ENCODE results near the gene CAPN6.

Gene CAPN6, protein sequence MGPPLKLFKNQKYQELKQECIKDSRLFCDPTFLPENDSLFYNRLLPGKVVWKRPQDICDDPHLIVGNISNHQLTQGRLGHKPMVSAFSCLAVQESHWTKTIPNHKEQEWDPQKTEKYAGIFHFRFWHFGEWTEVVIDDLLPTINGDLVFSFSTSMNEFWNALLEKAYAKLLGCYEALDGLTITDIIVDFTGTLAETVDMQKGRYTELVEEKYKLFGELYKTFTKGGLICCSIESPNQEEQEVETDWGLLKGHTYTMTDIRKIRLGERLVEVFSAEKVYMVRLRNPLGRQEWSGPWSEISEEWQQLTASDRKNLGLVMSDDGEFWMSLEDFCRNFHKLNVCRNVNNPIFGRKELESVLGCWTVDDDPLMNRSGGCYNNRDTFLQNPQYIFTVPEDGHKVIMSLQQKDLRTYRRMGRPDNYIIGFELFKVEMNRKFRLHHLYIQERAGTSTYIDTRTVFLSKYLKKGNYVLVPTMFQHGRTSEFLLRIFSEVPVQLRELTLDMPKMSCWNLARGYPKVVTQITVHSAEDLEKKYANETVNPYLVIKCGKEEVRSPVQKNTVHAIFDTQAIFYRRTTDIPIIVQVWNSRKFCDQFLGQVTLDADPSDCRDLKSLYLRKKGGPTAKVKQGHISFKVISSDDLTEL

DNA sequence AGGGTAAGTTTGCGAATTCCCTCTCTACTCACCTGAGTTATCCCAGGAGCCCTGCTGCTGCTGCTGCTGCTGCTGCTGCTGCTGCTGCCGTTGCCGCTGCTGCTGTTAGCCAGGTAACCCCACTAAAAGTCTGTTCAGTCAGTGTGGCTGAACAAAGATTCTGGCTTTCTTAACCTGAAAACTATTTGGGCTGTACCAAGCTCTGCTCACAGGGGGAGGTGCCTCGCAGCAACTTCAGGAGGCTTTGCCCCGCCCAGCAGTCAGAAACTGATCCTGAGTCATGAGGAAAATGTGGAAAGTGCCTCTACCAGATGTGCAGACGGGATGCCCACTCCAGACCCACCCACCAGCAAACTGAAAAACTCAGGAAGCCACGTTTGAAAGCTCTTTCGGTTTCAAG is at the start of gene CAPN6:
Gene CAPN6 (minus strand): TSS at position 145 of the 400 bp plus-strand sequence. CDS start 6,547 bp downstream, outside the sequence.
- no peak for DNase-seq

DNA sequence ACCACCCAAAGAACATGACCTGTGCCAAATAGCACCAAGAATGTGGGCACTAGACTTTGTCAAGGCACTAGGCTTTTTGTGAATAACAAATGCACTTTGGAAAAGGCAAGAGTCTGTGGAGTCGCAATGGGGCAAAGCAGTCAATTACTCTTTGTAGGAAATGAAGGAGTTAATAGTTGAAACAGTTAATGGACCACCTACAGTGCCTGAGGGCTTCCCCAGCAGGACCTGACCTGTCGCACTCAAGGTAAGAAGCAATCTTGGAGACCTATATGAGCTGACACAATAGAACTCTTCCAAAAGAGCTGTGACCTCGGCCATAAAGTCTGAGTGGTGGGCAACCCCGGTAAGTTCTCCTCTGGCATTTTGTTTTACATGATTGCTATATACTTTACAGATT is 49.2 kb upstream of the CAPN6 start:
- DNase-seq = no peak

DNA sequence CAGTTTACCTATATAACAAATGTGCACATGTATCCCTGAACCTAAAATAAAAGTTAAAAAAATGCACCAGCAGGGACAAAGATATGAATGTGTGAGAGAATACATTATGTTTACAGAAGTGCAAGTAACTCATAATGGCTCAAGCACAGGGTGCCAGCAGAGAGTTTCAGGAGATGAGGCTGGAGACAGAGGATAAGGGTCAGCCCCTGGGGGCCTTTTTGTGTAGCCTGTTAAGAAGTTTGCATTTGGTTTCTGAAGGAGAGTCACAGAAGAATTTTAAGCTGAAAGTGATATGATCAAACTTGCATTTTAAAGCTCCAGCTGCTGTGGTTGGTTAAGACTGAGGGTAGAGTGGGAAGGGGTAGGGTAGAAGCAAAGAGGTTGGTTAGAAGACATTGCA is 48.6 kb upstream of the CAPN6 start:
- DNase-seq = no peak

DNA sequence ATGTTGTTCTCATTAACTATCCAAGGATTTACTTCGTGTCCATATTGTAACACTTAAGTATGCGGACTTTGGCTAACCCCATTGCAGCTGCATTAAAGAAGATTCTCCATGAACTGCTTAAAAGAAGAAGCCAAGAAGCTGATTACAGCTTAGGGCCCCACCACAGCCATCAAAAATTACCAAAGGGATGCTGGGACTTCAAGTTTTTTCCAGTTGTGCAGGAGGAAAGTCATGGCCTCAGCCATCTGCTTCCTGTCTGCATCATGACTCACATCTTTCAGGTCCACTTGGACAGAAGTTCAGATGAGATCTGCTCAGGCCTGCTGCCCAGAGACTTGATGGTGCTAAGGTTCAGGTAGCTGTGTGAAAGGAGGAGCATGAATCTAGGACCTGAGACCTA is 38.8 kb upstream of the CAPN6 start:
- DNase-seq = no peak

DNA sequence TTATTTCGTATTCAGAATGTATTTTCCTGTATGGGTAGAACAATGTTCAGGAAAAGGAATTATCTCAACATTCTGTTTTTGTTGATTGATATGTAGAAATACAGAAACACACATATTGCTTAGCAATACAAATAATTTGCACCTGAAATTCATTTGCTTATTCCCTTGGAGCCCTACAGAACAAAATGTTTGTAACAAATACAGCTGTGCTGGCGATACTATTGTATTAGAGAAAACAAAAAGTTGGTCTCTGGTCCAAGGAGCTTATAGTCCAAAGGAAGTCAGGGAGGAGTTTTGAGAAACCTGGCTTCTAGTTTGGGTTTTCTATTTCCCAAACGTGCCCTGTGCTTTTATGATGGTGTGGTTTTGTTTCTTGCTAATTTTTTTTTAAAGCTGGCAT is 37.8 kb upstream of the CAPN6 start:
- no peak for DNase-seq

DNA sequence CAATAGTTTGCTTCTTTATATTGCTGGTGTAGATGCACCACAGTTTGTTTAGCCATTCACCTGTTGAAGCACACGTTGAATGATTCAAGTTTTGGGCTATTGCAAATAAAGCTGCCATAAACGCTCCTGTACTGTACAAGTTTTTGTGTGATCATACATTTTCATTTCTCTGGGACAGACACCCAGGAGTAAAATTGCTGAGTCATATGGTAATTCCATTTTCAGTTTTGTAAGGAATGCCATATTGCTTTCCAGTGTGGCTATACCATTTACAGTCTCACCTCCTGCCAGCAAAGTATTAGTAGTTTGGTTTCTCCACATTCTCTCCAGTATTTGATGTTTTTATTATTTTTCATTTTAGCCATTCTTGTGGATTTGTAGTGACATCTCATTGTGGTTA is 32.0 kb upstream of the CAPN6 start:
- DNase-seq = no peak

DNA sequence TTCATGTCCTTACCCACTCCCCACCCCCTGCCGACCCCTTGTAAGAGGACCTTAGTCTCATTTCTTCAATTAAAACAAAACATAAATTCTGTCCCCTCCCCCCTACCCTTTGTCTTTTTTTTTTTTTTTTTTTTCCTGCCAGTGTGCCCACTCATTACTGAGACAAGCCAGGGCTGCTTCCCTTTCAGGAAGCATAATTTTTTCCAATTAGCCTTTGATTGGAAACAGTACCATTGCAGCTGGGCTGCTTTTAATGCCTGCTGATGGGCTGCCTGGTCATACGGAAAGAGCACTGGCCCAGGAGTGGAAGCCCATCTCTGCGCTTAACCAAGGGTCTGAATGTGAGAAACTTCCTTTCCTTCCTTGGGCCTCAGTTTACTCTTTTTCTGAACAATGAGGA is 18.6 kb upstream of the CAPN6 start:
- no peak for DNase-seq

DNA sequence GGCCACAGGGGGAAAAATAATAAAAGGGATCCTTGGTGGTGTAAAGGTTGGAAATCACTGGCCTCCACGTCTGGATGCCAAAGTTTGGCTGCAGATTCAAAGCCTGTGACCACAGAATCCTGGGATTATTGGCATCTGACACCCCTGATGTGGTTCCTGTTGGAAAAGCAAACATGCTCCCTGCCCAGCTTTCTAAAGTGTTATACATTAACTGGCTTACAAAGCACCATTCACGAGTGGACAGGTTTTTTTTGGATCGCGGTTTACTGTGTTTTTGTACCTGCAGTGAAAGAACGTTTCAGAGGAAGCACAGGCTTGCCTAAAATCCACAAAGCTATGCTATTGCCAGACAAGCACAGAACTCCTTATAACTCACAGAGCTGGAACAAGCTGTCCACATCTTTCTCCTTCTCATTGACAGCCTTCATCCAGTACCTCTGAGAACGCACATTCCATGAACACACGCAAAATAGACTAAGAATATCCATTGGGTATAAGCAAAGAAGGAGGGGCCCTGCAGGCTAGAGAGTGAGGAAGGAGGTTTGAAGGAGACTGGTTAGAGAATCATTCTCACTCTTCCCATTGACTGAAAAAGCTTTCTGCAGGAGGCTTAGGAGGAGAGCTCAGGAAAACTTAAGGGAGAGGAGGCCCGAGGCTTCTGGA is 14.5 kb upstream of the CAPN6 start:
- DNase-seq = no peak

DNA sequence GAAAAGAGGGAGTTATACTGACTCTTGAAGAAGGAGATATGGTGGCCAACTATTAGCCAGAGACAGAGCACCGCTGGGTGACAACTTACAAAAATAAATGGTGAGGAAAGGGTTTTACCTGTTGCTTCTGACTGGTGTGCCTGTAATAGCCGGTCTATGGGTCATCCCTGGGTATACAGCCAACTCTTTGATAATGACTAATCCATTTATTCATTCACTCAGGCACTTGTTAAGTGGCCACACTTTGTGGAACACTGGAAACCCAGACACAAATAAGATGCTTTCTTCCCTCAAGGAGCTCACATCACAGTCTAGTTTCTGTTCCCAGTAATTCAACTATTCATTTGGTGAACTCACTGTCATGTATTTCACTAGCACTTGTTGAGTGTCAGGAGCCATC is 13.2 kb upstream of the CAPN6 start:
- DNase-seq = no peak

DNA sequence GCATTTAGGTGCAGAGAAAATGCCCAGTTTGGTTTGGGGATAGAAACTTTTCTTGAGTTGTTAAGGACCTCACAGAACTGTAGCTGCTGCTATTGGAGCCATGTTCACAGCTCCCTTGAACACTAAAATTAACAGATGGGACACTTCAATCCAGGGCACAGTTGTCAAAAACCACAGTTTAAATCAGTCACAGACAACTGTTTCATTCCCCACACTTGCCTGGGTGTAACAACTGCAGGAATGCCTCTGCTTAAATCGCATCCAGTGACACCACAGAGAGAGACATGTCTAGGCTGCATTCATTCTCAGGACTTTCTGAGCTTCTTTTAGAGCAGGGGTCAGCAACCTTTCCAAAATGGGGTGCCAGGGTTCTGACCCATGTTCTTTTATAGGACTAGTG is 12.7 kb upstream of the CAPN6 start:
- DNase-seq = no peak

DNA sequence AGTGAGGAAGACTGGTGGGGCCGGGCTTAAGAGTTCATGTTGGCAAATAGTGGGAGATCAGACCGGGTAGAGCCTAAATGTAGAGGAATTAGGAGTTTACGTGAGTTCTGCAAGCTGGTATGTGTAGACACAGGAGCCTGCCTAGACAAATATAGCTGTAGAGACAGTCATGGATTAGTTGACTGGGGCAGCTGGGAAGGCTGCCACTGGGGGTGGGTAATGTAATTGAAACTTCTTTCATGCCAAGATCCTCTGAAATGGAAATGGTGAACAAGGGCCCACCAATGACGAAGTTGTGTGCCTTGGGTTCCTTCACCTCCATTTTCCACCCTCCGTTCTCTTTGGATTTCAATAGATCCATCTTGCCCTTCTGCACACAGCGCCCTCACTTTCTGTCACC is 11.9 kb upstream of the CAPN6 start:
- no peak for DNase-seq

DNA sequence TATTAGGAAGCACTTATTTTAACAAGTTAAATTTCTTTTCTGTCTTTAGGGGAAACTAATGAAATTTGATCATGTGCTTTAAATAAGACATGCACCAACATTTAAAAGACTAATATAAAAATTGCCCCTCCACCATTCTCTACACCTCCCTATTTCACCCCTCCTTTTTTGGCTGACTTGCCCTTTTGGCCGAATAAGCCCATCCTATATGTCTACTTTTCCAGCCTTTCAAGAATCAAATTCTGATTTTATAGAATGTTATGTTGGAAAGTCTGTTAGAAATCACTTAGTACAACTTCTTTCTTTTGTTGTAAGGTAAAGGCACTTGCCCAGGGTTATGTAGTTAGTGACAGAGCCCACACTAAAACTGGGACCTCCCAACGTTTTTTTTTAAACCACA is 1.8 kb downstream of the CAPN6 start:
- no peak for DNase-seq

DNA sequence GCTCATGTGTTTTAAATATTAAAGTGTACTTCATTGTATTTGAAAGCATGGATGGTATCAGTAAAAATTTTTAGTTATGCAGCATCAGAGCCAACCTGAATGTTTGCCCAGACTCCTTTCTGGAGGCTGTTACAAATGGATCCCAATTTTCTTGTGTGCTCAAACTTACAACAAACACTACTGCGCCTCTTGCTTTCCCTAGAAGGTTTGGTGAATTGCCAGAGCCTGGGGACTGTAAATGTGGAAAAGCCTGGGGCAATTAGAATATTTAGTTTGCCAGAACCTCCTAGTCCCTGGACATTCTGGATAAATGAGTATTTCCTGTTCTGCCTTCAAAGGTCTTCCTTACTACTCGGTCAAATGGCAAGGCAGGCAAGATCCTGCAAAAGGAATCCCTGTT is 4.8 kb downstream of the CAPN6 start:
- no peak for DNase-seq

DNA sequence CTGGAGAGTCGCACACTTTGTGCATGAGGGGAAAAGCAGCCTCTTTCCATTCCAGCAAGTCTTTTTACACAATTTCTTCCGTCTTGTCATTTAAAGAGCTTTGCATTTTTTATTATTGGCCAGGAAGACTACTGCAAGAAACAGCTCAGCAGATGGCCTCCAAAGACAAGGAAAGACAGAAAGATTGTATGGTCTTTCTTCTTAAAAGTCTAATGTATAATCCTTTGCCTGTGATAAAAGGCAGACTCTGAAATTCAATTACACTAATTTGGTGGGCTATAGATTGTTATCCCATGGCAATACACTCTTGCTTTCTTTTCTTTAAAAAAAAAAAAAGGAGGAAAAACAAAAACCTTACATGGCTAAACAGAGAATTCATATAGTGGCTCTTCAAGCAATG is 5.9 kb downstream of the CAPN6 start:
- DNase-seq = no peak

DNA sequence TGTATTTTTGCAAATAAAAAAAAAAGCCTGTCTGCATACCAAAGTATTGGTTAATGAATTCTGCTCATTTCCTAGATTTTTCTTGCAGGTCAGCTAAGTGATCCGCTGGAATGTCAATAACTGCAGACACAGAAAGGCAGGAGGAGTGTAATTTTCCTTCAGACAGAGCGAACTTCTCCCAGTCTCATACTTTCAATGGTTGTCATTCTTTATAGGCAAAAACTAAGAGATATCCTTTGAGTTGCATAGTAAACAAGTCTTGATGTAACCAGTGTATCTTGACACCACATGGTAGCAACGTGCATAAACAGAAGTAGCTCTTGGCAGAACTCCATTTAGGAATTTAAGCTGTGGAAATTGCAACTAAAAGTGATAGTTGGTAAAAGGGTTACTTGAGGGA is 8.2 kb downstream of the CAPN6 start:
- DNase-seq = no peak

DNA sequence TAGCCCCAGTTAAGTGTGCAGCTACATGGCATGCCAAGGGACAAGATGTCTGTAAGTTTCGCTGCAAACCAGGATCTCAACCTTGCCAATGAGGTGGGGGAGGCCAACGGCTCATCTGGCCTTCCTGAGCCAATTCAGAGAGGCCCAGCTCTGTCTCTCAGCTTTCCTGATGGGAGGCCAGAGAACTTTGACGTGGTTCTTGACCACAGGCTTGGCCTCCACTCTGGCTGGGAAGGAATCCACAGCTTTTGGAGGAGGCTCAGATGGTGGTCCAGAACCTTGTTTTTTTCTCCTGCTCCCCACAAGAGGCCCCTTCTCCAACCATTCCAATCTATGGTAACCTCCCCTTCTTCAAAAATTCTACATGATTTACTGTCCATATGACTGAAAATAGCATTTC is 9.8 kb downstream of the CAPN6 start:
- DNase-seq = no peak

DNA sequence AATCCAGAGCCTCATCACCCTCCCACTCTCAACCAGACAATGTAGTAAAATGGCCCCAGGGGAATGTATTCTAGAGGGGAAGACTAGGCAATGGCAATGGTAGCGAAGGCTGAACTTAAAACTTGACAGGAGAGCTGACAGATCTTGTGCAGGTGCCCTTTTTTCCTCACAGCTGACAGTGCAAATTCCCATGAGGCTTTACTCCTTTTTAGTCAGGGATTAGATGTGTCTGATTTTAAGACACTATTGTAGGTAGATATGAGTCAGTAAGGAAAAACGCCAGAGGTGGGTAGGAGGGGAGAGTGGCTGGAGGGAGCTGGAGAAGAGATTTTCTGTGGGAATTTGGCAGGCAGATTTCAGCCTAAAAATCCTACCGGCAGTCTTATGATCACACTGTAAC is 10.7 kb downstream of the CAPN6 start:
- no peak for DNase-seq

DNA sequence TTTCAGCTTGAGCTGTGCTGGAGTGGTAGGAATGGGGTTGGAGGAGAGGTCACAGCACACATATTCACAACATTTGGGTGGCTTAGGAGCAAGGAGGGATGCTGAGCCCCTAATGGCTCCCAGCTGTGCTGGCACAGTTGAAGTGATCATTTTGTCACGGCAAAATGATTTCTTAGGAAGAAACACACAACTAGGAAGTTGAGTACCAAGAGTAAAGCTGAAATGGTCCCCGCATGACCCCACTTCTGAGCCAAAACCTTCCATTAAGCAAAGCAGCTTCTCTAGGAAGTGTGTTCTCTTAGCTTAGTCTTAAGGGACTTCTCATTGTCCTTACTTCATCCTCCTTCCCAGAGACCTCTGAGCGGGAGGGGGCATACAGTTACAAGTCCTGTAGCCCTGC is 12.6 kb downstream of the CAPN6 start:
- no peak for DNase-seq

DNA sequence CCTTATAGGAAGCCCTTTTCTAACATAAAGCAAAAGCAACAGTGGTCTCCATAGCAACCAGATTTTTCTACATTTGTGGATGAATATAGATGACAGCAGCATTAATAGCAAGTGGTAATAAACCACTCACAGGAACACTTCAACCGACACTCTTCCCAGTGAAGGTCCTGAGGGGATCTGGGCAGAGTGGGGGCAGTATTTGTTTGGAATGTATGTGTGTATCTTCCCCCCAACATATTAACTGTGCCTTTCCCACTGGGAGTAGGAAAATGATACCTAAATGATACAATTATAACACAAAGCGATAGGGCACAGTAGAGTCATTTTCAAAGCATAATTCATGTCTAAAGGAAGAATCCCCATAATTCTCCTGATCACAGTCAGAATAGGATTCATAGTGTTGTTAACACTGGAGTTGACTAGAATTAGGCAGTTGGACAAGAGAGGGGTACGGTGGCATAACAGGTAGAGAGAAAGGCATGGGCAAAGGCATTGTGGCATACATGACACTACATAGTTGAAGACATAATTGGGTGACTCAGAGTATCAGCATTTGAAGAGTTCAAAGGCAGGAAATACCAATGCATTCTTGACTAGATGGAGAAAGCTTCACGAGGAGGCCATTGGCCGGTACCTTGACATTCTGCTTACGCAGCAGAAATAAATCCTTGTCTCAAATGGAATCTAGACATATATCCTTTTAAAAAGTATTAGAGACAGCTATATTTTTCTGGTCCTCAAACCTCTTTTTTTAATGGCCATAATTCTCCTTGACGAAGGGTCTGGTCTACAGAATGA is 15.2 kb downstream of the CAPN6 start:
- DNase-seq = no peak

DNA sequence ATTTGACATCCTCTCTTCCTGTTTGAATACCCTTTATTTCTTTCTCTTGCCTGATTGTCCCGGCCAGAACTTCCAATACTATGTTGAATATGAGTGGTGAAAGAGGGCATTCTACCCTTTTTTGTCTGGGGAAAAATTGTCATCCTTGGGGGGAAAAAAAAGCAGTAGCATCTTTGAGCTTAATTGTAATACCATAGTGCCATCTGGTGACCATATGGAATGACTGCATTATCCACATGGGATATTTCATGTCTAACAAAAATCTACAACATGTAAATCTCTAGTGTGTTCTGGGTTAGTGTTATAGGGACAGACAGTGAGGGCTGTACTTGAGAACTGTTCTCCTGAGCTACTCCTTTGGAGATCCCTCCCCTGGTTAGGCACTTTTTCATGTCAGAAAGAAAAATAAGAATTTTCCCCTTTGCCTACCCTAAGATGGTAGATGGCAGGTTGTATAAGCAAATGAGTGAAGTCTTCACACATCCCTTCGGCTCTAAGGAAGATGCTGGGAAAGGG is 26.0 kb downstream of the CAPN6 start:
- DNase-seq = no peak

DNA sequence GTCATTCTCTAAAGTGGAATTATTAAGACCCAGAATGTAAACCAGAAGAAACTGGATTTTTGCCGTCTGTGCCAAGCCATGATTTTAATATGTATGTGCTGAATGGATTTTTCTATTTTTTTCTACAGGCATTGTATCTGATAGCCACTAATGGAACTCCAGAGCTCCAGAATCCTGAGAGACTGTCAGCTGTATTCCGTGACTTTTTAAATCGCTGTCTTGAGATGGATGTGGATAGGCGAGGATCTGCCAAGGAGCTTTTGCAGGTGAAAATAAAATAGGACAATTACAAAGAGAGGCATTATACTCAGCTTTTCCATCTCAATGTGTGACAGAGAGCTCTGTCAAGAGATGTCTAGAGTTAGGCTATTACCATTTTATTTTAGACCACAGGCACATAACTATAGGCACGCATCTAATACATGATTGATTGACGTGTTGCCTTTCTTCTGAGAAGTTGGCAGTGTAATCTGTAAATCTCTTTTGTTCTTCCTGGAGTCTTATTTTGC is 53.9 kb downstream of the CAPN6 start:
- no peak for DNase-seq

DNA sequence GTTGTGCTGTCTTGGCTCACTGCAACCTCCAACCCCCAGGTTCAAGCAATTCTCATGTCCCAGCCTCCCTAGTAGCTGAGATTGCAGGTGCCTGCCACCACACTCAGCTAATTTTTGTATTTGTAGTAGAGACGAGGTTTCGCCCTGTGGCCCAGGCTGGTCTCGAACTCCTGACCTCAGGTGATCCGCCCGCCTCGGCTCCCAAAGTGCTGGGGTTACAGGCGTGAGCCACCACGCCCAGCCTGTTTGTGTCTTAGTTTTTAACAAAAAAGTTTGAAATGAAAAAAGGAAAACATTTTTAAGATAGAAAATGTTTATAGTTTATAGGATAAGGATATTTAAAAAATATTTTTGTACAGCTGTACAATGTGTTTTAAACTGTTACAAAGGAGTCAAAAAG is 62.4 kb downstream of the CAPN6 start:
- DNase-seq = no peak

DNA sequence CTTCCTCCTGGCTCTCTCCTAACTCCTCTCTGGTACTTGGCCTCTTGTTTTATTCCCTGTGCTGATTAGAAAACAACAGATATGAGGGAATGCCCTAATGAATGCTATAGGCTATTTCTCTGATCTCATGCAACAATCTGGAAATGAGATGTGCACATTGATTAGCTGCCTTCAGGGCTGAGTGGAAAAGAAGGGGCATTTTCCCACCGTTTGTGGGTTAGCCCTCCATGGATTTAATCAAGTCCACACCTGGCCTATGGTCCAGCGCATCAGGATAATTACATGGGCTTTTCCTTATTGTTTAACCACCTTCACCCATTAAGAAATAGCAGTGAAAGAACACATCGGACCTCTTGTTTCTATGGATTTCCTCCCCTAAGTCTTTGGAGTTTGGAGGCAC is 70.0 kb downstream of the CAPN6 start:
- DNase-seq = no peak
